Gastrocnemius medialis (tissue), 4 donors: ENCODE data around the gene CUX1.
"Not testable (repeated sequence)": the region's sequence is repeated elsewhere in the genome, so short reads cannot be mapped to it uniquely, and the experiment has no call there.

Experiments
- CTCF ChIP-seq, 5 experiments: fragments of 450-650 bp in 3 of 5; fragments of 200-600 bp in 2 of 5; sonication (generic) in 2 of 5; IDR thresholded peaks in 4 of 5; conservative IDR thresholded peaks in 1 of 5; 1 replicate in 4 of 5; 2 replicates in 1 of 5; pipeline ENCODE4 v1.5.1; 2016 to 2019; ENCODE audit warnings: antibody characterized with exemption in 5 of 5, mild to moderate bottlenecking in 3 of 5, moderate library complexity in 3 of 5
- POLR2A ChIP-seq, 2 donors: fragments of 450-650 bp; IDR thresholded peaks; one replicate each; pipeline ENCODE4 v1.6.1; 2017; ENCODE audit warnings: antibody characterized with exemption in 2 of 2, mild to moderate bottlenecking in 2 of 2, moderate library complexity in 2 of 2

GRCh38 chr7:102327183-102327582 is 509.8 kb downstream of the CUX1 start:
- not testable (repeated sequence) for TF ChIP-seq CTCF (IDR thresholded peaks at IDR 0.05 in 4 of 5, conservative IDR thresholded peaks at IDR 0.05 in 1 of 5); POLR2A (IDR thresholded peaks at IDR 0.05)
